HL-60/S4 treated with retinoic acid at 250 ng/mL for 4 days and 3 days (cell line): ENCODE results near the gene HS3ST3A1.

Experiments used
- in situ Hi-C: fragments of 300-500 bp; cut with MboI; formaldehyde crosslinking; loops from 2 replicates; pipeline ENCODE4 v1.7.0; 2022; ENCODE audit warnings: low sequenced_read_pairs

HS3ST3A1 gene

DNA sequence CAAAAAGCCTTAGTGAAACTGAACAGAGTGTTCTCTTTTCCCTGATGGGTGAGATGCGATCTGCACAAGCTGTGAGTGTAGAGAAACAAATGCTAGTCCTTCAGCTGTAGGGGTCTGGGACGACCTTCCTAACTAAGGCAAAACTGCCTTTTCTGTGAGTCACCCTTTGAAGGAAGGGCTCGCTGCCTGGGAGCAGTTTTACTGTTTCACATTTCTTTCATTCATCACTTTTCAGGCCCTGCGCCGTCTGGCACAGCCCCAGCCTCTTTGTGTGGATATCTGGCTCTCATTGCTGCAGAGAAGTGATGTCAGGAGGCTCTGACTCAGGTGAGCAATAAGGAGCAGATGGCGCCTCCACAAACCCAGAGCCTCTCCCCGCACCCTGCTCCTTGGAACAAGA is 57.4 kb downstream of the HS3ST3A1 start:
- in situ Hi-C loops: no loop called here

DNA sequence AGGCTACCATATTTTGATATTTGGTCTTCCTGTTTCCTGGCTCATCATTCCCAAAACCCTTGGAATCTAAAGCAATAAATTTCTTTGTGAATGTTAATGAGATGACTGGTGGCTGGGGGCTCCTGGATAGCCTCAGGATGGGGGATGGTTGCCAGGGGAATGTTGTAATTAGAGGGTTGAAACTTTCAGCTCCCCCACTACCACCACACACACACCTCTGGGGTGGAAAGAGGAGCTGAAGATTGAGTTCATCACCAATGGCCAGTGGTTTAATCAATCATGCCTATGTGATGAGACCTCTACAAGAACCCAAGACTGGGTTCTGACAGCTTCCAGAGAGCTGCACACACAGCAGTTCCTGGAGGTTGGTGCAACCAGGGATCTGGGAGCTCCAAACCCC is 59.1 kb downstream of the HS3ST3A1 start:
- in situ Hi-C loops: no loop called here

DNA sequence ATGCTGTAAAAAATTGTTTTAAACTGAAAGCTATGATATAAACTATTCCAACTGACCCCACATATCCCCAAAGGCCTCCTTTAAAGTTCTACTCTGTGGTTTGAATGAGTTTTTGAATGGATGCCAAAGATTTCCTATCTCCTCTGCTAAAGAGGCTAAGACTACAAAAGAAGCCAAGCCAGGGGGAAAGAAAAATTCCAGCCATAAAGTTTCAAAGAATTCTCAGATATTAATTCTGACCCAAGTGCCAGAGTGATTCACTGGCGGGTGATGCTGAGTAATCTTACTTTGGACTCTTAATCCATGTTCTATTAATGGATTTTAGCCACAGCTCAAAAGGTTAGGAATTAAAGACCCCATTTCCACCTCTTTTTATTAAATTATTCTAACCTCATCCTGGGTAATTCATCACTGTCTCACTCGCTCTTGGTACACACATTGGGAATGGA is 60.7 kb downstream of the HS3ST3A1 start:
- in situ Hi-C loops: no loop called here

DNA sequence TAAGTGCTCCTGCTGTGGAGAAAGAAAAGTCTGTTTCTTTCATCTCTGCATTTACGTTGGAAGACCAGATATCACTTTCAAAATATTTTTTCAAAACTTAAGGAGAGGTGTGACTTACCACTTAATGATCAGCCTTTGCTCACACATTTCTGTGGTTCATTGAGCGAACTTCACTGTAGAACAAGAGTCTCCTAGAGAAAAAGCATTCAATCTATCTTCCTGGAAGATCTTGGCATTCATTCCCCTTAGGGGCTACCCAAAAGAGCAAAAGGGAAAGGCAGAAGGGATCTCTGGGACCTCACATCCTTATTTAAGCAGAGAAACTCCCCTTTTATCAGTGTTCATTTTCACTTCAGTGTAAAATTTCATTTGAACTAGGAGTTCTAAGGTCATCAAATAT is 61.2 kb downstream of the HS3ST3A1 start:
- in situ Hi-C loops: no loop called here

DNA sequence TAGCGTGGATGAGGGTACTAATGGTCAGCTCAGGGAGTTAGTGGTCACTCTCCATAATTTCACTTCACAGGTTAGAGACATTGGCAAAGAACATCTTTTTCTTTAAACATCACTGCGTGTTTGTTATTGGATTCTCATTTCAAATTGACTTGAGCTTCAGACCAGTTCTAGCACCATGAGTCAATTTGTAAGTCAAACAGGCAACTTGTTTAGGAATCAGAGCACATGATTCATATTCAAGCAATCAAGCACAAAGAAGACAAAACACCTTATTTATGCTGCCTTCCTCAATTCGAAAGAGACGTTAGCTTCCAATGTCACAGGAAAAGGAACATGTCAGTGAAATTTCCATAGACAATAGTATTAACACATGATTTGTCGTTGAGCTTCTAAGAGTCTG is 62.3 kb downstream of the HS3ST3A1 start:
- in situ Hi-C loops: no loop called here

DNA sequence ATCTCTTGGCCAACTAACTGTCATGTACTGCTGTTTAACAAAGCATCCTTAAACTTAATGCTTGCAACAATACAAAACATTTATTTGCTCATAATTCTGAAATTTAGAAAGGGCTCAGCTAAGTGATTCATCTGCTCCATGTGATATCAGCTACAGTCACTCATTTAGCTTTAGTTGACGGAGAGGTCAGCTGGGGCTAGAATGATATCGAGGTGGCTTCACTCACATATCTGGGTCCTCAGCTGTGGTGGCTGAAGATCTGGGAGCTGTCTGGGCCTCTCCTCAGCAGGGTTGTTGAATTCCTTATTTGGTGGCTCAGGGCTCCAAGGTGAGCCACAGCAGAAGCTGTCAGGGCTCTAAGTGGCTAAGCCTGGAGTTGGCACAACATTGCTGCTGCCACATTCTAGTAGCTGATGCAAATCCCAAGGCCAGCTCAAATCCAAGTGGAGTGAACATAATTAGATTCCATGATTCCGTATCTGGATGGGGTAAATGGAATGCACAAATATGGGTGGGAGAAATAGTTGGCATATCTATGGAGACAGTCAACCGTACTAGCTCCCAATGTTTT is 62.8 kb downstream of the HS3ST3A1 start:
- in situ Hi-C loops: no loop called here

DNA sequence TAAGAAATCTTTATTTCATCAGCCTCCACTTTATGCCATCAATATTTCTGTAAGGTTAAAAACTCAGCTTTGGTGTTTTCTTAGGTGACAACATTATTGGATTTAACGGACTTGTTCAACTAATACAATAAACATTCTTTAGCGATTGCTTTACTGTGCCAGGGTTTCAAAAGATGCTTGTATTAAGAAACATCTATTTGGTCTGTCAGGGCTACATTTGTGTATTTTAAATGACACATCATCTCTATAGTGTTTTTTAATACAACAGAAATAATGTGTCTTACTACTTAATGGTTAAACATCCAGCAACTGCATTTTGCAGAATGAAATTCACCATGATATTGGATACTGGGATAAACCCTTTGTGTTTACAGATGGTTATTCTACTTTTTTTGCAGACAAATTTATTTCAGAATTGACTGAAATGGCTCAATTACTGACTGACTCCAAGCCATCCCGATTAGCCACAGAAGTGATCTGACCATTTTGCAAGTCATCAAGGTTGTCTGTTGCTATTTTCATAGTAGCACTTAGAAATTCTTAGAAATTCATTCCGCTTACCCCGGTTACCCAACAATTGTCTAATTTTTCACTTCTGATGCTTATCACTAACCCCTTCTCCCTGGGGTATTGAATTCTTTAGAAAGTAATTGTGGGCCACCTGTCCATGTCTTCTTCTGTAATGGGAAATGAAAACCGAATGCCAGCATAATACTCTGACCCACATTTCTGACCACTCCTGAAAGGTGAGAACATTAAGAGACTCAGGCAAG is 63.7 kb downstream of the HS3ST3A1 start:
- in situ Hi-C loops: no loop called here

DNA sequence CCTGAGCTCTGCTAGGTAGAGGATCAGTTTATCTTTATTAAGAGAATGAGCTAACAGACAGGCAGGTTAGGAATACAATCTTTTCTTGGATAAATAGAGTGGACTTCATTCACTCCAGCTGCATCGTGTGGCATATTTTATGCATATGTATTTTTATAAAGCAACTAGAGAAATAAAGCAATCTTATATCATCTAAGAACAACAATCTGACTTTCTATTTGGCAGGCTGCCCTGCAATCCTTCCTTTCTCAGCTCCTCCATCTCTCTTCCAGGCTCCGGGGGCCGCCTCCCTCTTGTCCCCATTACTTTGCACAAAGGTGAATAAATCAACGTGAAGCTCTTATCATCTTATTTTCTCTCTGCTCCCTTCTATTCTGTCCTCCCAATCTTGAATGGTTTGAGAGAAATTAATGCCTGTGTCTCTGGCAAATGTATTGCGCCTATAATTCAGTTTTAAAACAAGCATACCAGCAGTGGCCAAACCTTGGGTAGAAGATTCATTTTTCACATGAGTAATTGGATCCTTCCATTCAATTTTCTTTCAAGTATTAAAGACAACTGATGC is 64.5 kb downstream of the HS3ST3A1 start:
- in situ Hi-C loops: no loop called here

DNA sequence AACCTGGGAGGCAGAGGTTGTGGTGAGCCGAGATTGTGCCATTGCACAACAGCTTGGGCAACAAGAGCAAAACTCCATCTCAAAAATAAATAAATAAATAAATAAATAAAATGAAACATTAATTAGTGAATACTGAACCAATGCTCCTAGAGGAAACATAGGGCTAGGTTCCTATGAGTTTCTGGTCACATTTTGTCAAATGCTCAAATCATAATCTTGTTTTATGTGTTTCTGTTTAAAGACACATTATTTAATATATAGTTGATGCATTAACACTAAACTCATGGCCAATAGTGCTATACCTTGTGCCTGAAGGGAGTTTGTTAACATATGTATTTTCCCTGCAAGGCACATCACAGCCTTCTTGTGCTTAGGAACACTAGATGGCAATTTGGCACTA is 66.8 kb downstream of the HS3ST3A1 start:
- in situ Hi-C loops: no loop called here

DNA sequence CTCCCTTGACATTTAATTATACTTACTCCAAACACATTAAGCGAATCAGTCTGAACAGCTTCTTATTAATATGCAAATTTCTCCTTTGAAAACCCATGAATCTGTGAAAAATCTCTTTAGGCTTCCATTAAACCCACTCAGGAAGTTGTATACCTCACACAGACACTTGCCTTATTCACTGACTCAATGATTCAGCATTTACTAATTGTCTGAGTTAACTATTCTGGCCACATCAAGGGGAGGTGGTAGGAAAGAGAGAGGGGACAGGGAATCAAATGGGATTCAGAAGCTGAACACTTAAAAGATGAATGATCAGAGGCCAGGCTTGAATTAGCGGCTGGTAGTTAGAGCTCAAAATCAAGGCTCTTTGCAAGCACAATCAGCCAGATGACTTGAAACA is 70.0 kb downstream of the HS3ST3A1 start:
- in situ Hi-C loops: no loop called here

DNA sequence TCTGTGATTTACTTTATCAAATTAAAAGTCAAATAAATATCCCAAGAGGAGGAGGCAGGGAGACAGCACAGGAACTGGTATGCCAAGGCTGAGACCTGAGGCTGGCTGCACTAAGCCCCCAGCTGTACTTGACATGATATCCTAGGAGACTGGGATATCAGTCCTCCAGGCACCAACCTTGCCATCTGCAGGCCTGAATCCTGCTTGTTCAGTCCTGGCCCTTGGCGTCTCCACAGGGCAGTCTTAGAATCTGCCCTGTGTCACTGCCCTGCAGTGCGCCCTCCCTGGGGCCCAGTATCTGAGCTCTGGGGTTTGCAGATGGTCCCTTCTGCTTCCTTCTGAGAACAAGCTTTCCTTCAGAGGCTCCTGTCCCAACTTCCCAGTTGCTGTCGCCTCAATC is 75.9 kb downstream of the HS3ST3A1 start:
- in situ Hi-C loops: no loop called here

DNA sequence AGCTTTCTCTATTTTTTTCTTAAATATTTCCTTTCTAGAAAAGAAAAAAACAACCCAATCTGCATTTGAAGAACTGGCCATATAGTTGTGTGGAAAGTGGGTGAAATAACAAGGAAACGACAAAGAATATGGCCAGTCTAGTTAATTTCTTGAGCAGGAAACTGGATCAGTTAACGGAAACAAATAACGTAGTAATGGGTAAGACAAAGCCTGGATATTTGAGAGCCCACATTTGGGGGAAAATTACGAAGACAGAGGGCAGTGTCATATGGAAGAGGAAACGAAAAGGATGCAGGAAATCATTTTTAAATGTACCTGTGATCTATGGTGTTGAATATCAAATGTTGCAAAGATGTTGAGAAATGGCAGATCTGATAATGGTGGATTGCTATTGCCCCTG is 78.6 kb downstream of the HS3ST3A1 start:
- in situ Hi-C loops: no loop called here

DNA sequence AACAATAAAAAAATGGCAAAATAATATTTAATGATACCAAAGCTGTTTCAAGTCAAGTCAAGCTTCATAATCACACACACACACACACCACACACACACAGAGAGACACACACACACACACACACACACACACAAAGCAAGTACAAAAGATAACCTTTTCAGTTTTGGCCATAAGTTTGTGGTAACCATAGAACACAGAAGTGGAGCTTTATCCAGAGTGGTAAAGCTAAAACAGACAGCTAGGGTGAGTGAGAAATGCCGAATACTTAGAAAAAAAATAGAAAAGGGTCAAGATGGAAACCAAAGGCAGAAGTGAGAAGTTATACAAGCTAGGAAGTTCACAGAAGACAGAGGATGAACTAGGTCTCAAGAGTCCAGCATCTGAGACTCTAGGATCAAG is 79.0 kb downstream of the HS3ST3A1 start:
- in situ Hi-C loops: no loop called here

DNA sequence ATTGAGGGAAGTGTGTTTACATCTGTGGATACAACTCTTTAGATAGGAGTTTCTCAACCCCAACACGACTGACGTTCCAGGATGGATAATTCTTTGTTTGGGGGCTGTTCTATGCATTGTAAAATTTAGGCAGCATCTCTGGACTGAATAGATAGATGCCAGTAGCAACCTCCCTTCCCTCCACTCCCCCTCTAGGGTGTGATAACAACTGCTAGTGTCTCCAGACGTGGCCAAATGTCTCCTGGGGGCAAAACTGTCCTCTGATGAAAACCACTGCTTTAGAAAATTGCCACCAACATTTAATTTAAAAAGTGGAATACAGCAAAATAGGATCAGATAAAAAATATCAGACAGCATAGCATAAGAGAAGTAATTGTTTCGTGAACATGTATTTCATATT is 79.9 kb downstream of the HS3ST3A1 start:
- in situ Hi-C loops: no loop called here

DNA sequence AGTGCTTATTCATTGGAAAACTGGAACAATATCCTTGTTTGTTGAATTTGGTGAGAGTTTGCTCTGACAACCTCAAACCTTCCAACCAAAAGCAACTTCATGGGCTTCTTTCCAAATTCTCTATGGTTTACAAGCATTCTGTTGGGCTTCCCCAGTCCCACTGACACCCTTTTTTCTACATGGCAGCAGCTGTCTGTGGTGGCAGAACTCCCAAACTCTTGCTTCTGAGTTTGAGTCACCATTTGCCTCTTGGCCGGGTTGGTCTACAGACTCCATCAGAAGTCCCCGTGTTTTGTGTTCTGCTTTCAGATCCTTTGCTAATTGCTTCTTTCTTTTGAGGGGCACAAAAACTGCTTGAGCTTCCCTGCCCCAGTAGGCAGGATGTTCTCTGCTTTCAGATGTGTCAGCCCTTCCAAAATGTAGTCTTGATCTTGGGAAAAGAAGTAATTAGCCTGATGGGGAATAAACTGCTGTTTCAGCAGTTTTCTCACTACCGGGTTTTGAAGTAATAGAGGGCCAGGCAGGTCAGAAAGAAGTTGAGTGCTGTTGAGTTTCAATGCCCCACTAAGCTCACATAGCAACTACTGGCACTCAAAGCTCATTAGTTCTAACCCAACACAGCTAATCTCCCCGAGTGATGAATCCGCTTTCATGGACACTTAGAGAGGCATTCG is 80.7 kb downstream of the HS3ST3A1 start:
- in situ Hi-C loops: no loop called here

DNA sequence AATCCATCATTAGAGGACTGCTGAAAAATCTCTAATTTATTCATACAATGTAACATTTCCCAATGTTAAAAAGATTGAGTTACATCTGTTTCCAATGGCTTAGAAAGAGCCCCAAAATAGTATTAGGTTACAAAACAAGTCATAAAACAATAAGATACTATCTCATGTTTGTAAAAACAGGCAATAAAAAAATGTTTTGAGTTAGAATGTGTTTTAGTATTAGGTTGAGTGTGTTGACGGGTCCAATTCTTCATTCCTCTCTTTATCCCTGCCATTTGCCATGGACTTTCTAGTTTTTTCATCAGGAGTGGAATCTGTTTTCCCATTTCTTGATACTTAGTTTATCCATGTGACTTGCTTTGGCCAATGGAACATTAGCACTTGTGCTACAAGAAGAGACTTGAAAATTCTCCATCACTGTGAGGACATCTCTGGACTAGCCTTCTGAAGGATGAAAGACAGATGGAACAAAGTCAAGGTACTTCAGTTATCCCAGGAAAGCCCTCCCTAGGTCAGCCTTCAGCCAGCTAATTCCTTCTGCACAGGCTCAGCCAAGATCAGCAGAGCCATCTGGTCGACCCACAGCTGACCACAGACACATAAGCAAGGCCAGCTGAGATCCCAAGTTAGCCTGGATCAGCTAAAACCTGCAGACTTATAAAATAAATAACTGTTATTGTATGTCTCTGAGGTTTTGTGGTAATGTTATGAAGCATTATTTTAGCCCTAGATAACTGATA is 83.3 kb downstream of the HS3ST3A1 start:
- in situ Hi-C loops: no loop called here

DNA sequence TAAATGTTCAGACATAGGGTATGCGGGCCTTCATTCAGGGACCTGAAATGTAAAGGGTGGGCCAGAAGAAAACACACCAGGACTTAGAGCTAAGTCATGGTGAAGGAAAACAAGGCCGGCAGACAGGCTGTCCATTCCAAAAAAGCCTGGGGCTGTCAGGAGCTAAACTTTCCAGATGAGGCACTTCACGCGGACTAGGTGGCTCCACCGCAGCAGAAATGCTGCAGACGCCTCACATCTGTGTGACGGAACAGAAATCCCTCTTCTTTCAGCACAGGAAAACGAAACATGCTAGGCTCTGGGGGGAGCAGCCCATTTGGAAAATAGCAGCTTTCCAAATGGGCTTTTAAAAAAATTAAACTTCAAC is 88.7 kb downstream of the HS3ST3A1 start:
- in situ Hi-C loops: no loop called here

DNA sequence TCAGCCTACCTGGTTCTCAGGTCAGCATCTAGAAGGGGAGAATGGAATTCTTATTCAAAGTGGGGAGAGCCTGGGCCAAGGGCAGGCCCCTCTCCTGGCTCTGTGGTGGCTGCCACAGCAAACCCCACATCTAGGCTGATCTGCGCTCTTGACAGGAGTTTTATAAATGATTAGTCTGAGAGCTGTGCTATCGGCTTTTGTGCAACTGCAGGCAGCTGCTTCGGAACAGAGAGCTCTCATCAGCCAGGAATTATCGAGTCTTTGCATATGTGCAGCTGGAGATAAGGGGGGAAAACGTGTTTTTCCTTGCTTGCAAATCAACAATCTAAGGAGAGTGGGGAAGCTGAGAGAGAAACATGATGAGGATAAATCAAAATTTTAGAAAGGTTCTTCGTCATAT is 91.7 kb downstream of the HS3ST3A1 start:
- in situ Hi-C loops: no loop called here

DNA sequence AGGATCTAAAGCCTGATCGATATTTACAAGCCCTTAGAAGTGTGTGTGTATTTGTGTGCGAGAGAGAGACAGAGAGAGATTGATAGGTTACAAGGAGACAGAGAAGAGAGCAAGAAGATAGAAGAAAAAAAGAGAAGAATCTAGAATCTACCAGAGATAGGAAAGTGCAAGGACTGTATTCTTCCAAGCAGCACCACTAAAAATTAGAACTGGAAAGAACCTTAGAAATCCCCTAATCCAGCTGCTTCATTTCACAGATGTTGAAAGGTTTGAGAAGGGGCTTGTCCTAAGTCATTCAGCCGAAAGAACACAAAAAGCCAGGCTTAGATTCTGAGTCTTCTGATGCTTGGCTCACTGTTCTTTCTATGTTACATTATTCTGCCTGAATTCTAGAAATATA is 92.2 kb downstream of the HS3ST3A1 start:
- in situ Hi-C loops: no loop called here

DNA sequence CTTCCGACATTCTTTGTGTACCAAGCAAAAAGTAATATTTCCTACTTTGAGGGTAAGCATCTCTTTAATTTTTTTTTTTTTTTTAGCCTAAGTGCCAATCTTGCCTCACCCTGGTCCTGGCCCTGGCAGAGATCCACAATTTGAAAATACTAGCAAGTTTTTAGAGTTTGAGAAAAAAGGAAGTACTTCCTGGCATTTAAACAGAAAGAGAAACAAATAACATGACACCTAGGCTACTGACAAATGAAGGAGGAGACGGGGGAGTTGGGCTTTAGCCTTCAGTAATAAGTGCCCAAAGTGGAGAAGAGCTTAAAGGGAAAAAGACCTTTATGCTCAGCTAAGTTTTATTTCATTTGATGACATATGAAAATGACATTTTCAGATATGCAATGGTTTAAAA is 92.8 kb downstream of the HS3ST3A1 start:
- in situ Hi-C loops: no loop called here

DNA sequence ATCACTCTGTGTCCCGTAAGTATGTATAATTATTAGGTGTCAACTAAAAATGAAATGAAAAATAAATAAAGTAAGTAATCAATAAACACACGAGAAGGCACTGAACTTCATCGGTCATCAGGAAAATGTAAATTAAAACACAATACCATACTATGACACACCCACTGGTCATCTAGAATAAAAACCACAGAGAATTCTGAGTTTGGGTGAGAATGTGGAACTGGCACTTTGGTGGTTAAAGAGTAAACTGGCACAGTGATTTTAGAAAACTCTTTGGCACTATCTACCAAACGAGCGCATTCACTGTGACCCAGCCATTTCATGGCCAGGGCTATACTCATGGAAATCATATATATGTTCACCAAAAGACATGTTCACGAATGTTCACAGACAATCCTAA is 98.2 kb downstream of the HS3ST3A1 start:
- in situ Hi-C loops: no loop called here
